Mucosa of rectum (tissue), 2 donors: ENCODE data around the gene OXER1.

Experiments
- H3K27ac ChIP-seq, 2 donors: one replicate each; pipeline ENCODE4 v1.7.0; 2013; ENCODE audit warnings: inconsistent platforms in 2 of 2, low read depth in 2 of 2, low read length in 2 of 2
- H3K27me3 ChIP-seq, 2 donors: one replicate each; pipeline ENCODE4 v1.7.0; 2013; ENCODE audit warnings: low read length in 2 of 2; ENCODE audit not compliant: control insufficient read depth in 2 of 2, insufficient read depth in 2 of 2
- H3K36me3 ChIP-seq, 2 donors: one replicate each; pipeline ENCODE4 v1.7.0; 2013; ENCODE audit warnings: low read length in 2 of 2; ENCODE audit not compliant: control insufficient read depth in 2 of 2, insufficient read depth in 2 of 2
- H3K4me1 ChIP-seq, 2 donors: one replicate each; pipeline ENCODE4 v1.7.0; 2013; ENCODE audit warnings: low read length in 2 of 2, mild to moderate bottlenecking in 1 of 2; ENCODE audit not compliant: control insufficient read depth in 2 of 2, insufficient read depth in 2 of 2
- H3K4me3 ChIP-seq, 2 donors: one replicate each; pipeline ENCODE4 v1.7.0; 2013; ENCODE audit warnings: low read length in 2 of 2
- H3K9ac ChIP-seq, 2 donors: one replicate each; pipeline ENCODE4 v1.7.0; 2013; ENCODE audit warnings: low read length in 2 of 2, low read depth in 1 of 2, mild to moderate bottlenecking in 1 of 2
- H3K9me3 ChIP-seq, 2 donors: one replicate each; pipeline ENCODE4 v1.7.0; 2013; ENCODE audit warnings: low read length in 2 of 2; ENCODE audit not compliant: control insufficient read depth in 2 of 2
- donor health status: healthy.
- donor health status: Normal muscosa, but diverticular disease.

OXER1 gene

GRCh38 chr2:42712934-42713333, 51.0 kb downstream of the OXER1 start:
- H3K9me3 ChIP-seq, result no peaks in the 10 kb centered on the region
- peaks cover 6 to 8% of the 10 kb centered on the region in 2 donors for H3K36me3 ChIP-seq
- no peak overlapping the region for H3K4me3 ChIP-seq
- no peaks in the 10 kb centered on the region for H3K27me3 ChIP-seq
- H3K27ac ChIP-seq, result no peak overlapping the region
- H3K9ac ChIP-seq, result no peak overlapping the region
- no peaks in the 10 kb centered on the region for H3K4me1 ChIP-seq
